ENCODE data around the gene ACAD9. TPM values are rescaled to one million over a fixed set of nuclear protein-coding genes. Genes with fewer than 3 reads are reported as not detected.

The ACAD9 gene
- total and polyA plus RNA-seq, 2 of the 13 experiments (the other 11 are each of a cell fraction or from before 2014, with no cell fraction given): 15.3 to 38.2 TPM

- 0 out of 2 replicates have a peak, but pooled peaks have one; percentile 21 for TF ChIP-seq RERE (CRISPR knock-in tag; IDR thresholded peaks at IDR 0.05; ENCODE audit: low read depth)
- TF ChIP-seq ZFAT (CRISPR knock-in tag; conservative IDR thresholded peaks at IDR 0.05): no peak
- TF ChIP-seq KLF13 (CRISPR knock-in tag; IDR thresholded peaks at IDR 0.05): no peak; the same call in 1 of the 2 replicates
- TF ChIP-seq, protein P1, sequence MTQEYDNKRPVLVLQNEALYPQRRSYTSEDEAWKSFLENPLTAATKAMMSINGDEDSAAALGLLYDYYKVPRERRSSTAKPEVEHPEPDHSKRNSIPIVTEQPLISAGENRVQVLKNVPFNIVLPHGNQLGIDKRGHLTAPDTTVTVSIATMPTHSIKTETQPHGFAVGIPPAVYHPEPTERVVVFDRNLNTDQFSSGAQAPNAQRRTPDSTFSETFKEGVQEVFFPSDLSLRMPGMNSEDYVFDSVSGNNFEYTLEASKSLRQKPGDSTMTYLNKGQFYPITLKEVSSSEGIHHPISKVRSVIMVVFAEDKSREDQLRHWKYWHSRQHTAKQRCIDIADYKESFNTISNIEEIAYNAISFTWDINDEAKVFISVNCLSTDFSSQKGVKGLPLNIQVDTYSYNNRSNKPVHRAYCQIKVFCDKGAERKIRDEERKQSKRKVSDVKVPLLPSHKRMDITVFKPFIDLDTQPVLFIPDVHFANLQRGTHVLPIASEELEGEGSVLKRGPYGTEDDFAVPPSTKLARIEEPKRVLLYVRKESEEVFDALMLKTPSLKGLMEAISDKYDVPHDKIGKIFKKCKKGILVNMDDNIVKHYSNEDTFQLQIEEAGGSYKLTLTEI (CRISPR knock-in tag; conservative IDR thresholded peaks at IDR 0.05): no peak
- TF ChIP-seq, protein P2, sequence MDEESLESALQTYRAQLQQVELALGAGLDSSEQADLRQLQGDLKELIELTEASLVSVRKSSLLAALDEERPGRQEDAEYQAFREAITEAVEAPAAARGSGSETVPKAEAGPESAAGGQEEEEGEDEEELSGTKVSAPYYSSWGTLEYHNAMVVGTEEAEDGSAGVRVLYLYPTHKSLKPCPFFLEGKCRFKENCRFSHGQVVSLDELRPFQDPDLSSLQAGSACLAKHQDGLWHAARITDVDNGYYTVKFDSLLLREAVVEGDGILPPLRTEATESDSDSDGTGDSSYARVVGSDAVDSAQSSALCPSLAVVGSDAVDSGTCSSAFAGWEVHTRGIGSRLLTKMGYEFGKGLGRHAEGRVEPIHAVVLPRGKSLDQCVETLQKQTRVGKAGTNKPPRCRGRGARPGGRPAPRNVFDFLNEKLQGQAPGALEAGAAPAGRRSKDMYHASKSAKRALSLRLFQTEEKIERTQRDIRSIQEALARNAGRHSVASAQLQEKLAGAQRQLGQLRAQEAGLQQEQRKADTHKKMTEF (CRISPR knock-in tag; IDR thresholded peaks at IDR 0.05): peak; percentile 90
- no peak for TF ChIP-seq TRIM22 (IDR thresholded peaks at IDR 0.05)
- peak; percentile 90 for TF ChIP-seq BRF2 (CRISPR knock-in tag; IDR thresholded peaks at IDR 0.05)
- peak; percentile 87 for TF ChIP-seq ELF4 (CRISPR knock-in tag; IDR thresholded peaks at IDR 0.05; ENCODE audit: borderline replicate concordance)
- TF ChIP-seq TFE3 (CRISPR knock-in tag; IDR thresholded peaks at IDR 0.05): peak; percentile 100
- no peak; the same call in 1 of the 2 replicates for TF ChIP-seq ZNF678 (CRISPR knock-in tag; IDR thresholded peaks at IDR 0.05)
- no peak for TF ChIP-seq ZNF75D (CRISPR knock-in tag; IDR thresholded peaks at IDR 0.05; ENCODE audit: borderline replicate concordance)
- TF ChIP-seq GATAD1 (CRISPR knock-in tag; IDR thresholded peaks at IDR 0.05): peak; percentile 98
- peak; percentile 66 for TF ChIP-seq MED8 (CRISPR knock-in tag; IDR thresholded peaks at IDR 0.05; ENCODE audit: insufficient replicate concordance)
- no peak for TF ChIP-seq RCOR2 (CRISPR knock-in tag; IDR thresholded peaks at IDR 0.05)
- TF ChIP-seq ZFP62 (CRISPR knock-in tag; IDR thresholded peaks at IDR 0.05): no peak
These were observed at the start of gene ACAD9 (continued) for GRCh38 chr3:128879125-128879969.

Data from HepG2 (cell line).